Stimulated activated CD8-positive, alpha-beta memory T cell treated with anti-CD3 and anti-CD28 coated beads, Interleukin-15, amount 100 ng/mL, for 24 hours (primary cell): Measurements from ENCODE around the gene TNFRSF21.
A peak's percentile ranks its signal among the peaks of the same experiment; 100 is the strongest.
"Not testable (repeated sequence)": the region's sequence is repeated elsewhere in the genome, so short reads cannot be mapped to it uniquely, and the experiment has no call there.

Experiments used
- DNase-seq: peaks from one replicate; pipeline ENCODE4 v3.0.0-alpha.2; 2020; ENCODE audit warnings: low read depth

TNFRSF21 gene

DNA sequence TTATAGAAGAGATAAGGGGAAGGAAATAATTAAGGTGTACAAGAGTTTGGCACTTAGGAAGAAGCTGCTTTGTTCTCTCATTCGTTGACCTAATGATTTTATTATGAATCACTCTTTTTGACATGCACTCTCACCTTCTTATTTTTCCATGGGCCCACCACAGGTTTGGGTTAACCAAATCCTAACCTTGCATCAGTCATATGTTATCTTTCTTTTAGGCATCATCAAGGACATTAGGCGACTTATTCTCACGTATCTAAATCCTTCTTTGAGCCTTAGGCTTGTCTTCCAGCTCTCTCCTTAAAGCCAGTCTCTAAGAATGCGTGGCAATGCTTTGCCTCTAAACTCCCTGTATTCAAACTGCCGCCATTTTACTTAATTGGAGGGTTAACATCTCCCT lies 58.3 kb downstream of the TNFRSF21 start:
- no peak for DNase-seq

DNA sequence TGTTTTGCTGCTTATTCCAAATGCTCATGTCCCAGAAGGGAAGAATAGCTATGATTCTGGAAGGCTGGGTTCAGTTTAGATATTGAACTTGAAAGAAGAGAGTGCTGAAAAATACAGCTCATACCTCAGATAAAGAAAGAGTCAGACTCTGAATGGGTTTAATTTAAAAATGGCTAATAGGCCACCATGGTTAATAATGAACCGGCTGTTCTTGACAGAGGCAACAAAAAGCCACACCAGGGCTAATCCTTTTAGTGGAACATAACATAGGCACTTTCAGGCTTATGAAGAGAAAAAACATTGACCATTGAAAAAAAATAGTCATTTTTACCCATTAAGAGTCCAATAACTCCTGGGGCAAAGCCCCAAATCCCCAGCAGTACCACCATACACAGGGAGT lies 59.4 kb downstream of the TNFRSF21 start:
- DNase-seq, result no peak

DNA sequence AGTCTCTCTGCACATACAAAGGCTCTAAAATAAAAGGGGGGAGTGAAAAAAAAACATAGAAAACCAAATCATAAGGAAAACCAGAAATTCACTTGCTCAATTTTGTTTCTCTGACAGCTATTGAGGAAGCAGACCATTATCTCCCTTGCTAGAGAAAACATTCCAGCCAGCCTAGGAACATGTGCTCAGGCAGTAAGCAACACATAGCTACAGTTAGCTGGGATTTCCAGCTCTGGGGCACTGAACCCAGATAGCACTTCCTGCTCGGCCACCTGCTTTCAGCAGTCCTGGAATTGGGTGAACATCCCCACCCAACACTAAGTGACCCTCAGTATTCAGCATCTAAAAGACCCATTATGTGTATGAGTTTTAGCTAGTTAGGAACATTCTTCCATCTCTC lies 61.3 kb downstream of the TNFRSF21 start:
- no peak for DNase-seq

DNA sequence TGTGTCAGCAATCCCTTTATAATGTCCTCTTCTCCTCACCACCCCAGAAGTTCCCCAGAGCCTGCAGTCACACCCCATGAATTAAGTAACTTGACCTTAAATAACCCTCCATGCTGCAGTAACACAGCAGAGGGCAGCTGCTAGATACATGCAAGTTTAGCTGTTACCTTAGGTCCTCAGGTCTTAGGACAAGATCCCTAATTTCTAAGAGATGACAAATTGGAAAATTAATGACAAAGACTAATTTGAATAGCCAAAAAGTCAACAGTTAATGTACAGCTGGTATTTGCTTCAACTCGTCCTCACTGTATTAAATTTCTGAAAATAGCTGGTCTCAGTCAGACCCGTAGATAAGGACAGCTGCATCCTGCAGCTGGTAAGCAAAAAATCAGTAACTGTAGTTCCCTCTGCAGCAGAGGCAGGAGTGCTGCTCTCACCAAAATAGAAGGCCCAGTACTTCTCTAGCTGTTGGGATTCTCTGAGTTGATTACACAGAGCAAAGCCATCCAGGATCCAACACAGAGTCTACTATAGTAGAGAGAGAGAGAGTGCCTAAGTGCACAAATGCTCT lies 62.4 kb downstream of the TNFRSF21 start:
- no peak for DNase-seq

DNA sequence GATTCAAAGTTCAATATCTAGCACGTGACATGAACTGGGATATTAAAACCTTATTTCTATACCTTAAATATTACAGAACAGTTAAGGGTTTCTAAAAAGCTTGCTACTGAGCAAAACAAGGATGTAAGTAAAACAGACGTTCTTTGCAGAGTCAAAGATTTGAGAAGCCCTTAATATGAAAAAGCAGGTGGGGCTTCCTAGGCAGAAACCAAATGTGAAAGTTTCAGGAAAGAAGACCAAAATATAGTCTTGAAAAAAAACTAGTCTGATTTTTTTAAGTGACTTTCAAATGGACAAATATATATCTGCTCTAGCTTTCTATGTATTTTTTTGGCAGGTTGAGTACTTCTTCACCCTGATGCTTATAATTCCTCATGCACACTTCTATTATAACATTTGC lies 63.2 kb downstream of the TNFRSF21 start:
- DNase-seq, result no peak

DNA sequence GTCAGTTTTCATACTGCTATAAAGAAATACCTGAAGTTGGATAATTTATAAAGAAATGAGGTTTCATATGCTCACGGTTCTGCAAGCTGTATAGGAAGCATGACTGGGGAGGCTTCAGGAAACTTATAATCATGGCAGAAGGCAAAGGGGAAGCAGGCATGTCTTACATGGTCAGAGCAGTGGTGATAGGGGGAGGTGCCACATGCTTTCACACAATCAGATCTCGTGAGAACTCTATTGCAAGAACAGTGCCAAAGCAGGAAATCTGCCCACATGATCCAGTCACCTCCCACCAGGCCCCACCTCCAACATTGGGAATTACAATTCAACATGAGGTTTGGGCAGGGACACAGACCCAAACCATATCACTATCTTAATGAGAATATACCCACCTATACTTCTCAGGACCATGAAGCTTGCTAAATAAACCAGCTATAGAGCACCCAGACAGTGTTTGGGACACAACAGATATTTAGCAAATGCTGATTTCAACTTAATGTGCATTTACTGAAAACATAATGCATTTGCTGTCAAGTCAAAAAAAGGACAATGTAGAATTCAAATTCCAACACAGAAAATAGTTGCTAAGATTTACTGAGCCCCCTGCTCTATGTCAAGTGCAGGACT lies 63.8 kb downstream of the TNFRSF21 start:
- DNase-seq, result no peak

DNA sequence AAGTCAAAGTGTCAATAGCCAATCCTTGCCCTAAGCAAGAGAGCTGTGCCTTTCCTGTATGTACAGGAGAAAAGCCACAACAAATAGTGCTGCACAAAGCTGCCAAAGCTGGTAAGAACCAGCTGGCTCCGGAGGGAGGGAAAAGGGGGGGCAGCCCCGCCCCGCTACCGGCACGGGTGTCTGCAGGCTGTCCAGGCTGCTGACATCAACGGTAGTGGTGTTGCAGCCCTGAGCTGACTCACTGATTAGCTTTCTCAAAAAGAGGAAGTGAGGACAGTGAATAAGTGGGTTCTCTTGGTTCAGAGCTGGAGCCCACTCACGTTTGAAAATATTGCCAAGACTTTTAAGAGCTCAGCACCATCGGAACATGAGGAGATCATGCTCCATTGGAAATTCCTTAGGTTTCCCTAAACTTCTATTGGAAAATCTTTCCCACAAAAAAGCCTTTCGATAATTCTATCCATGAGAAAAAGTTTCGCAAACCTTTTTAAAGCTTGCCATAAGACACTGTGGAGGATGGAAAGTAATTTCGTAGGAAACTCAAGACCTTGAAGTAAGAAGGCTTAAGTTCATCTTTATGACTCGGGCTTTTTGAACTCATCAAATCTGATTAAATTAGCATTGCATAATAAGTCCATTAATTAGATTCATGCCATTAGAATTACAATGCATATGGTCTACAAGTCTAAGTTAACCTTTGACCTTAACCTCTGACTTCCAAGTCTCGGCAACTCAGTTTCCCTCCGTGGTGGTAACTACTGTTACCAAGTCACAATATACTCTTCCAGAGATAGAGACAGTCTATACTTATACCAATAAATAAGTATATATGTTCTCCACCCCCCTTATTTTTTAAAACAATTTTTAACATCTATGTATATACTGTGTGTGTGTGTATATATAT lies 67.0 kb downstream of the TNFRSF21 start:
- peak; percentile 0 for DNase-seq

DNA sequence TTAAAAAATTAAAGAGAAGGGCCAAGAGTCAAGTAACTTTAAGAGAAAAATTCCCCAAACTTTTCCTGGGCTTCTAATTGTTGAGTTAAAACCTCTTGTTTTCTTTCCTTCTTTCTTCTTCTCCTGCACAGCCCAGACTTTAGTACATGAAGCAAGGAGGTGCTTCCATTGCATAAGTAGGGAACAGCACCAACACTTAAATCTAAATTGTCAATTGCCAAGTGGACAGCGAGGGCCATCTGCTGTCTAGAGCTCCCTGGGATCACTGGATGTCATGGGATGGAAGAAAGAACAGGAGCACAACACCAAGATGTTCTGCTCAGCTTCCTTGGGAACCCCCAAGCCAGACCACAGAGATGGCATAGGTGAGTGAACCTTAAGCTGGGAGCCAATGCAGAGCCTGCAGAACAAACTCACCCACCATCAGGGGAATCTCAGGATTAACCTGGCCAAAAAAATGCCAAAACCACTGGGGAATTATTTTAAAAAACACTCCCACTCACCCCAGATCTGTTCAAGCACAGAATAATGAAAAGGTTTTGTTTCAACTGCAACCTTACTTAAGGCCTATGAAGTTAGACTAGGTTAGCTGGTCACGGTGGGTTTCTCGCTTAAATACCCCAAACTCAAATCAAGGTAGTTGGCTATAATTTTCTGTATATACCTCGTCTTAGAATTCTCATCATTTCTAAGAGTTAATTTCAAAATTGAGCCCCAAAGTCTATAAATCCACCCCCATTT lies 67.8 kb downstream of the TNFRSF21 start:
- DNase-seq, result no peak

DNA sequence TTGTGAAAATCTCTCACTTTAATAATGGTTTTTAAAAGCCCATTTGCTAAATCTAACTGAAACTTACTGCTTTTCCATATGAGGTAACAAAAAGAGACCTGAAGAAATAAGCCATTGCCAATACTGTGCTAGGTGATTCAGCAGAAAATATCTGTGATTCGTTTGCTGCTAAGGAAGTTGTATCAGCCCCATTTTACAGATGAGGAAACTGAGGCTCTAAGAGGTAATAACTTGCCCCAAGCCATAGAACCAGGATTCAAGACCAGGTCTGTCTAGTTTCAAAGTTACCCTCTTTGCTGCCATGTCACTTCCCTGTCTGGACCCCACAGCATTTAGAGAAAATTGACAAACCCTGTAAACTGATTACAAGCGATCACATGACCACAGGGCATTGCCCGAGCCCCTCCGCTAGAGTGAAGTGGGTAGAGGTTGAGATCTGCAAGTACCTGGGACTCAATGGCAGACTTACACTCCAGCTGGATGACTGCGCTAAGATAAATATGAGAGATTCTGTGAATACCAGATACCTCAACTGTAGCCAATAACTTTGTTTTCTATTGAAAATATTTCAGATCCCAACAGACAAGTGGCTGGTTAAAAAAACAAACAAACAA lies 69.3 kb downstream of the TNFRSF21 start:
- no peak for DNase-seq

DNA sequence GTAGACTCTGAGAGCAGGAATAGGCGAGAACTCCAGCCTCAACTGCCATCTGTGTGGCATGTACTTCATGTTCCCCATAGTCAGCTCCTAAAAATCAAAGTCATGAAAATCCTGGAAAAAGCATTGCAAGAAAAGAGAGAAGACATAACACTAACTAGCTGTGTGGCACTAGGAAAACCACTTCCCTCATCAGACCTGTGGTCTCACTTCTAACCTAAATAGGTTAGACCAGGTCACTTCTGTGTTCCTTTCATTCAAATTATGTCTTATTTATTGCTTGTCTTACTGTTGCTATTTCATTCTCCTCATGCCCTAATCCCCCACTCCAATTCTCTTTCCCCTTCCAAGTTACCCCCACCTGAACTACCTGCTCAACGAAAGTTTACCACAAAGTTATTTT lies 70.2 kb downstream of the TNFRSF21 start:
- no peak for DNase-seq

DNA sequence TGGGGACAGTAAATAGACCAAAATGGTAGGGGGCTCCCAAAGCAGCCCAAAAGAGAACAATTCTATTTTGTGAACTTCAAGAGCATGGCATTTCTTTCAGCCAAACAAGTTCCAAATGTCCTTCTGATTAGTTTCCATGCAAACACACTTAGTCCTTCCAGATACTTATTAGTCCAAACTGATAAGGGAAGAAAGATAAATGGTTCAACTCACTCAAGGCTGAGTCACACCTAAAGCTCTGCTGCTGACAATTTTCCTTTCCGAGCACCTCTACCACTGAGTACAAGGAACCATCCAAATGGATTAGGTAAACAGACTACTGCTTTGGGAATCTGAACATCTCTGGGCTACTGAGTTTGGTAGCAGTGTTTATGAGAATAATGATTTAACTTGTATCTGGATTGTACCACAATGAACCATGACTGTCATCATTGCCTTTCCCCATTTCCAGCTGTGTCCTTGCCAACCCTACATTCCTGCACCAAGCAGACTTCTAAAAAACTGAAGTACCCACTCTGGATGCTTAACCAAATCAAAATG lies 71.2 kb downstream of the TNFRSF21 start:
- no peak for DNase-seq

DNA sequence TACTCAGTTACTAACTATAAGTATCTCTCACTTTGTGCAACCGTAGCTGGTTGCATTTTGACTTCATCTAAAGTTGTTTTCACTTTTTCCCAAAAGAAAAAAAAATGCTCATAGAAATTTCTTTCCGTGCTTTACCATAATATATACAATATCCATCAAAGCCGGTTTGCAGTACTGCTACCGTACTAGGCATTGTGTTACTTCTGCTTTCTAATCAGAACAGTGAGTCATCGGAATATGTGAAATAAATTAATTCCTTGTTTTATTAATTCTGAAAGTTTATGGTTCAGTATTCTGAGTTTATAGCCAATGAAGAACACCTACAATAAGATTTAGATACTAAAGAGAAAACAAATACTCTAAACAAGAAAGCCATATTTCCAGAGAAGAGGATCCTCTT lies 72.5 kb downstream of the TNFRSF21 start:
- no peak for DNase-seq

DNA sequence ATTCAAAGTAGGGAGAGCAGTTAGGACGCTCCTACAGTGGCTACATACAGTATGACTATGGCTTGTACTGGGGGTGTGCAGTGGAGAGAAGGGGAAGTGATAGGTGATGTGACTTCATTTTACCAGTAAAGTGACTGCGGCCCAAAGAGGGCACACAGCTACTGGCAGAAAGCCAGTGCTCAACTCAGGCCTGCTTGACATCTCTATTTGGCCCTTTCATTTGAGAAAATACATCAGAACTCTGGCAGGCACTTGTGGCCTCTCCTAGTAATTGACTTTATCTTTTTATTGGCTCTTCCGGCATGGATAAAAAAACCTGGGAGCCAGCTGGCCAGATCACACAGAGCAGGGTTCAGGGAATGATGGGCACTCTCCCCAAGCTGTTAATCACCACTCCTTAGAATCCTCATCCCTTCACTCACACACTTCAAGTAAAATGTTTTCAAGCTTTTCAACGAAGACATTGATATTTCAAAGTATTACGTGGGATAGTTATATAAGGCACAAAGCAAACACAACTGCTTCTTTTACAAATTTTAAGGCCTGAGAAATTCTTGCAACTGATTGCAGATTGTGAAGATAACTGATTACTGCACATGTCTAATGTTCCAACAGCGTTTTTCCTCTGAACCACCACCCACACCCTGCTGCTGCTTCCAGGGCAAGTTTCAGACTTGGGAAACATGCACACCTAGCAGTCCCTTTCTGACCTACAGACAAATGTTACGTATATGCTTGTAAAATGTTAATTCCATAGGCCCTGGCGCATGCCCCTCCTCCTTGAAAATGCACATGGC lies 73.5 kb downstream of the TNFRSF21 start:
- DNase-seq, result no peak

DNA sequence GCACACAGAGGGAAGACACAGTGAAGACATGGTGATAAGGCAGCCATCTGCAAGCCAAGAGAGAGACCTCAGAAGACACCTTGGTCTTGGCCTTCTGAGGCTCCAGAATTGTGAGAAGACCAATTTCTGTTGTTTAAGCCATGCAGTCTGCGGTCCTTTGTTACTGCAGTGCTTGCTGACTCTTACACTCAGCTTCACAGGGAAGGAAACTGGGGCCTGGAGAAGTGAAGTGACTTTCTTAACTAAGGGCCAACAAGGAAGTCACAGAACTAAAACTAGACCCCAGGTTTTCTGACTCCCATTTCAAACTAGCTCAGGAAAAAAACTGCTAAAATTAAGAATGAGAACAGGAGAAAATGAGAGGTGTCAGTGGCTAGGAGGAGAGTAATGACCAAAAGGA lies 74.3 kb downstream of the TNFRSF21 start:
- no peak for DNase-seq

DNA sequence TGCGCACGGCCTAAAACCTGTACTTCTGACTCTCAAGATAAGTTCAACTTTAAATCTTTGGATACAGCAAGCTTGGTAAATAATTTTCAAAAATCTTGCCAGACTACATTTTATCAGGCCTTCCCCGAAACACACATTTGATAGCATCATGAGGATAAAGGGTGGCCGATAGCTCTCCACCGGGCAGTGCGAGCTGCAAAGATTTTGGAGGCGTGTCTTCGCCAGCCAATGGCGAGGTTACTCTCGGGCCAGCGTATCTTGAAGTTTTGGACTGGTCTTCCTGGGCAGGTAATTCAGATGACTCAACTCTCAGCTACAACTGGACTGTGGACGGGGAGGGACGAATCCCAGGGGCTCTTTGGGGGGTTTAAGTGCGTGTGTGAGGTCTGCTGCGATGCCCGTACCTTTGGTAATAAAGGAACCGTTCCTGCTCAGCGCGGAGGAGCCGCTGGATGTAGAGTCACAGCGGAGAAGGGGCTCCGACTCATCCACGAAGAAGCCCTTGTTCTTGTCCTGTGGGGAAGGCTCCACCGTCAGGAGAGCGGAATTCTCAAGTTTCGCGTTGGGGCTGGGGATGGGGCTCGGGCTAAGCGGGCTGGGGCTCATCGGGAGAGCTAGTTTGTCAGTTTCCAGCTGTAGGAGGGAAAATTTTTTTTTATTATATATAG lies 75.3 kb downstream of the TNFRSF21 start:
- no peak for DNase-seq

DNA sequence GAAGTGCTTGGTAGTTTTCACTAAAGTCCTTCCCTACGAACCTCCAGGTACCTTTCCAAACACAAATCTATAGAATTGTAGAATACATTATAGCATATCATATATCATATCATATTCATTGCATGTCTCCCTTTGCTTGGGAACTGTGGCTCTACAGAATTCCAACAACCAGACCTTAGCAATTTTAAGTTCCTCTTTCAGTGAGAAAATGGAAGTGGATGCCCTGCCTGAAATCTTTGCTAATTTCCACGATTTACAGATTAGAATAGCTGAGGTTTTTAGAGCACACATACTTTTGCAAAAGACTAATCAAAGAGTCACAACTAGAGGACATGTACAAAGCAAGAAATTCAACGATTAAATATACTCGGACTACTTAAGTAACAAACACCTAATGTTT lies 78.6 kb downstream of the TNFRSF21 start:
- DNase-seq, result no peak

DNA sequence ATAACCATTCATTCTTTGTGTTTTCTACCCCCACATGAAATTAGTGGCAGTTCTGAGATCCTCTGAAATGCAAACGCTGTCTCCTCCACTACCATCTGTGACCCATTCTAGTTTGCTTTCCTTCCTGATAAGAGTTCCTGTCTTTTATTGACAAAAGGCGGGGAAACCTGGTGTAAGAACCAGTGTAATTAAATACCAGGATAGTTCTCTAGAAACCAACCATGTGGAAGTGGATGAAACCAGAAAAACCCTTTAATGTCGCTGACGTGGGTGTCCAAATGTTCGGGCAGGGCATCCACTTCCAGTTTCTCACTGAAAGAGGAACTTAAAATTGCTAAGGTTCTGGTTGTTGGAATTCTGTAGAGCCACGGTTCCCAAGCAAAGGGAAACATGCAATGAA lies 79.1 kb downstream of the TNFRSF21 start:
- DNase-seq, result no peak

DNA sequence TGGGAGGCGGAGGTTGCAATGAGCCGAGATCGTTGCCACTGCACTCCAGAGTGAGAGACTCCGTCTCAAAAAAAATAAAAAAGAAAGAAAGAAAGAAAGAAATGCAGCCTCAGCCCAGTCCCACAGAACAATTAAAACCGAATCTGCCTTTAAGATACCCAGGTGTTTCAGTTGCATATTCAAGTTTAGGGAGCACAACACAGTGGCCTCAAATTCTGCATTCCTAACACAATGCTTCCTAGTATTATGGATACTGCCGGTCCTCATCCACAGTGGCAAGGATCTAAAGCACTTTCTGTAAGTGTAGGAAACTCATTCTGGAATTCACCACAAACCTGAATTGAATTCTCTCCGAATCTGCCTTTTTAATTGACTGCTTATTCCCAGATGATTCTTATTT lies 80.5 kb downstream of the TNFRSF21 start:
- no peak for DNase-seq

DNA sequence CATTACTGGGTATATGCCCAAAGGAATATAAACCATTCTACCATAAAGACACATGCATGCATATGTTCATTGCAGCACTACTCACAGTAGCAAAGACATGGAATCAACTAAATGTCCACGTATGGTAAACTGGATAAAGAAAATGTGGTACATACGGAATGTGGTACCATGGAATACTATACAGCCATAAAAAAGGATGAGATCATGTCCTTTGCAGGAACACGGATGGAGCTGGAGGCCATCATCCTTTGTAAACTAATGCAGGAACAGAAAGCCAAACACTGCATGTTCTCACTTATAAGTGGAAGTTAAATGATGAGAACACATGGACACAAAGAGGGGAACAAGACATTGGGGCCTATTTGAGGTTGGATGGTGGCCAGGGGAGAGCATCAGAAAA lies 81.6 kb downstream of the TNFRSF21 start:
- not testable (repeated sequence) for DNase-seq

DNA sequence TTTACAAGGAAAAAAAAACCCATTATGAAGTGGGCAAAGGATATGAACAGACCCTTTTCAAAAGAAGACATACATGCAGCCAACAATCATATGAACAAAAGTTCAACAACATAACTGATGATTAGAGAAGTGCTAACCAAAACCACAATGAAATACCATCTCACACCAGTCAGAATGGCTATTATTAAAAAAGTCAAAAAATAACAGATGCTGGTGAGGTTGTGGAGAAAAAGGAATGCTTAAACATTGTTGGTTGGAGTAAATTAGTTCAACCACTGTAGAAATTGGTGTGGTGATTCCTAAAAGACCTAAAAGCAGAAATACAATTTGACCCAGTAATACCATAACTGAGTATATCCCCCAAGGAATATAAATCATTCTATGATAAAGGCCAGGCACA lies 86.5 kb downstream of the TNFRSF21 start:
- DNase-seq, result not testable (repeated sequence)

DNA sequence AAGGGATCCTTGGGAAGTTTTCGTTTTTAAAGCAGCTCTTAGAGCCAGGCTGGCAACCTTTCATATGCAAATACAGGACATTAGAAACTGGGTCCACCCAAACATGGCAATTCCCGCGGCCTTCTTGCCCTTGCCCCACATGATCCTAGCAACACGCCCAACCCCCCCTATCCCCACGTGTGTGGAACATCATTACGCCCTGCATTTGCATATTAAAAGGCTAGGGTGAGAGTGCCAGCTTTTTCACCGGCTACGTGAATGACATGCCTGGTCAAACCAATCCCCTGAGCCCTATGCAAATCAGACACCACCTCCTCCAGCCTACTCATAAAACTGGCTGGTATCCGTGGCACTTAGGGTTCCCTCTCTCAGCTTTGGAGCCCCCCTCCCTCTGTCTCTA lies 88.1 kb downstream of the TNFRSF21 start:
- no peak for DNase-seq
